PC-3 (cell line): ENCODE measurements around the gene PYDC1. TPM values are rescaled to one million over a fixed set of nuclear protein-coding genes. Genes with fewer than 3 reads are reported as not detected.

ENCODE experiments used
- ATAC-seq: fragments of 200-7000 bp; cut with Tn5 transposase; 2 replicates; pipeline ENCODE4 v1.9.1; 2020; ENCODE audit warnings: mild to moderate bottlenecking, moderate library complexity
- BruUV-seq: library from RNA; stranded (reverse); fragments of 400-500 nt; replicated peaks from 2 replicates; lab custom pipeline; 2021; lab: Mats Ljungman, UMichigan
- CTCF ChIA-PET: fragments of 300-600 bp; sonication (Branson Sonifier 250); formaldehyde crosslinking; loops from one replicate; lab custom pipeline; 2022; ENCODE audit warnings: antibody characterized with exemption; lab: Charles Lee
- POLR2A ChIA-PET: fragments of 300-600 bp; sonication (Branson Sonifier 250); formaldehyde crosslinking; loops from one replicate; lab custom pipeline; 2022; ENCODE audit warnings: antibody characterized with exemption; ENCODE audit not compliant: unreplicated experiment; lab: Charles Lee
- DNase-seq: peaks from one replicate; pipeline ENCODE4 v3.0.0-alpha.2; 2015
- H2AFZ ChIP-seq: fragments of 300-600 bp; sonication (generic); 2 replicates; pipeline ENCODE4 v1.6.0; 2016; ENCODE audit warnings: antibody characterized with exemption, low read length
- H3F3A ChIP-seq: fragments of 300-600 bp; sonication (generic); one replicate; pipeline ENCODE4 v1.6.0; 2017; ENCODE audit warnings: antibody characterized with exemption, low read length, control low read depth, mild to moderate bottlenecking; ENCODE audit not compliant: unreplicated experiment
- H3K27ac ChIP-seq: fragments of 300-600 bp; sonication (generic); 2 replicates; pipeline ENCODE4 v1.5.1; 2016; ENCODE audit warnings: mild to moderate bottlenecking, low read length
- H3K27me3 ChIP-seq: fragments of 300-600 bp; sonication (generic); 2 replicates; pipeline ENCODE4 v1.6.1; 2016; ENCODE audit warnings: low read length, mixed read lengths
- H3K36me3 ChIP-seq: fragments of 300-600 bp; sonication (generic); 2 replicates; pipeline ENCODE4 v1.6.1; 2016; ENCODE audit warnings: low read depth, mixed run types, low read length, mixed read lengths
- H3K4me1 ChIP-seq: fragments of 300-600 bp; sonication (generic); 2 replicates; pipeline ENCODE4 v1.5.1; 2016; ENCODE audit warnings: low read length; ENCODE audit not compliant: insufficient read depth
- H3K4me2 ChIP-seq: fragments of 300-600 bp; sonication (generic); 2 replicates; pipeline ENCODE4 v1.6.0; 2016; ENCODE audit warnings: low read length
- H3K4me3 ChIP-seq: fragments of 300-600 bp; sonication (generic); 2 replicates; pipeline ENCODE4 v1.5.1; 2016; ENCODE audit warnings: mild to moderate bottlenecking, low read length, mixed read lengths
- H3K79me2 ChIP-seq: fragments of 300-600 bp; sonication (generic); 2 replicates; pipeline ENCODE4 v1.6.1; 2017; ENCODE audit warnings: low read length, mixed read lengths
- H3K9ac ChIP-seq: fragments of 300-600 bp; sonication (generic); 2 replicates; pipeline ENCODE4 v1.6.0; 2016; ENCODE audit warnings: mild to moderate bottlenecking, low read length
- H3K9me2 ChIP-seq: fragments of 300-600 bp; sonication (generic); replicated peaks from 2 replicates; pipeline ENCODE4 v1.6.1; 2016; ENCODE audit warnings: mixed run types, low read length, mixed read lengths
- H3K9me3 ChIP-seq: fragments of 300-600 bp; sonication (generic); 2 replicates; pipeline ENCODE4 v1.6.1; 2016; ENCODE audit warnings: low read length, mixed read lengths
- H4K20me1 ChIP-seq: fragments of 300-600 bp; sonication (generic); 2 replicates; pipeline ENCODE4 v1.6.1; 2016; ENCODE audit warnings: low read length, mixed read lengths
- CTCF ChIP-seq: fragments of 300-600 bp; sonication (generic); conservative IDR thresholded peaks from 2 replicates; pipeline ENCODE4 v1.5.1; 2017; ENCODE audit warnings: antibody characterized with exemption, low read depth, mild to moderate bottlenecking, low read length
- EZH2 ChIP-seq: fragments of 300-600 bp; sonication (generic); IDR thresholded peaks from one replicate; pipeline ENCODE4 v1.6.1; 2017; ENCODE audit warnings: antibody characterized with exemption, mild to moderate bottlenecking, low read length; ENCODE audit not compliant: unreplicated experiment
- EZH2phosphoT487 ChIP-seq: fragments of 300-600 bp; sonication (generic); IDR thresholded peaks from 2 replicates; pipeline ENCODE4 v1.6.1; 2018; ENCODE audit warnings: mild to moderate bottlenecking, antibody characterized with exemption, low read length, borderline replicate concordance
- intact Hi-C: fragments of 100-400 bp; cut with micrococcal nuclease; formaldehyde crosslinking; loops from 2 replicates; pipeline ENCODE4 v1.9.0; 2023
- total RNA-seq: library from RNA; depleted of rRNA; stranded (reverse); fragments of >200 nt; gene quantifications from 2 replicates; pipeline ENCODE4 v1.2.3, GENCODE V29; 2014

The PYDC1 gene
- total RNA-seq, 1 experiment from 2014 or later = not detected

GRCh38 chr16:31262084-31262483 is 45.1 kb upstream of the PYDC1 start:
- intact Hi-C loops = no loop called here
- Histone ChIP-seq H3K27ac (no peak overlapping the region), H3K4me2 (no peak overlapping the region), H3K9ac (no peak overlapping the region), H3K36me3 (no peaks in the 10 kb centered on the region), H3K27me3 (peaks cover 8% of the 10 kb centered on the region; the same call in 1 of the 2 replicates), H2AFZ (no peak overlapping the region), H3F3A (no peaks in the 10 kb centered on the region), H3K4me1 (peaks cover 4% of the 10 kb centered on the region; the same call in 1 of the 2 replicates), H3K4me3 (no peak overlapping the region), H3K79me2 (no peaks in the 10 kb centered on the region), H3K9me2 (no peaks in the 10 kb centered on the region), H4K20me1 (no peaks in the 10 kb centered on the region), H3K9me3 (no peaks in the 10 kb centered on the region)
- CTCF ChIA-PET = no interaction called here
- no TSS peak for BruUV-seq
- ATAC-seq (no peak), DNase-seq (no peak)
- TF ChIP-seq EZH2phosphoT487 (no peak), CTCF (no peak), EZH2 (no peak)
- POLR2A ChIA-PET = no interaction called here

GRCh38 chr16:31260136-31260931 is 43.4 kb upstream of the PYDC1 start:
- no peak overlapping the region for H3K4me2 ChIP-seq
- no peaks in the 10 kb centered on the region for H3F3A ChIP-seq
- BruUV-seq = no TSS peak
- H3K9me3 ChIP-seq = no peaks in the 10 kb centered on the region
- ChIA-PET POLR2A (no interaction called here), CTCF (no interaction called here)
- H3K79me2 ChIP-seq = no peaks in the 10 kb centered on the region
- DNase-seq (no peak), ATAC-seq (no peak)
- no peak overlapping the region for H2AFZ ChIP-seq
- intact Hi-C loops = no loop called here
- H3K4me3 ChIP-seq = no peak overlapping the region
- TF ChIP-seq CTCF (no peak), EZH2 (no peak), EZH2phosphoT487 (no peak)
- no peaks in the 10 kb centered on the region for H3K9me2 ChIP-seq
- no peaks in the 10 kb centered on the region for H3K36me3 ChIP-seq
- H3K27me3 ChIP-seq = peaks cover 8% of the 10 kb centered on the region; the same call in 1 of the 2 replicates
- 0 out of 2 replicates have a peak, but pooled peaks cover 4% of the 10 kb centered on the region for H3K4me1 ChIP-seq
- no peak overlapping the region for H3K27ac ChIP-seq
- H3K9ac ChIP-seq = no peak overlapping the region
- no peaks in the 10 kb centered on the region for H4K20me1 ChIP-seq

- no peaks in the 10 kb centered on the region for H3K4me1 ChIP-seq
Measured at GRCh38 chr16:31258366-31258765, 41.4 kb upstream of the PYDC1 start.

More at GRCh38 chr16:31258366-31258765, 41.4 kb upstream of the PYDC1 start:
- Histone ChIP-seq H3K36me3 (no peaks in the 10 kb centered on the region), H3K9me3 (no peaks in the 10 kb centered on the region), H3K4me2 (no peak overlapping the region), H3K27ac (no peak overlapping the region), H3K4me3 (no peak overlapping the region), H3K27me3 (peaks cover 8% of the 10 kb centered on the region; the same call in 1 of the 2 replicates), H3K9ac (no peak overlapping the region), H3K79me2 (no peaks in the 10 kb centered on the region), H2AFZ (no peak overlapping the region), H3K9me2 (no peaks in the 10 kb centered on the region), H4K20me1 (no peaks in the 10 kb centered on the region), H3F3A (no peaks in the 10 kb centered on the region)
- no TSS peak for BruUV-seq
- ChIA-PET CTCF (no interaction called here), POLR2A (no interaction called here)
- intact Hi-C loops = no loop called here
- TF ChIP-seq CTCF = no peak
- TF ChIP-seq EZH2 = no peak
- no peak for TF ChIP-seq EZH2phosphoT487
- no peak for ATAC-seq
- no peak for DNase-seq
